OCI-LY3 (cell line): ENCODE measurements around the gene NAA25.

Experiments used
- EZH2phosphoT487 ChIP-seq: fragments of 200-600 bp; shearing (Covaris generic); IDR thresholded peaks from 2 replicates; pipeline ENCODE4 v1.6.1; 2018; ENCODE audit warnings: antibody characterized with exemption, mixed run types, low read depth
- TF ChIP-seq, protein P1 (sequence below): fragments of 200-600, 300-600 bp; sonication (generic); IDR thresholded peaks from 2 replicates; pipeline ENCODE4 v1.5.1; 2014; ENCODE audit warnings: antibody characterized with exemption, low read length, low read depth

DNA sequence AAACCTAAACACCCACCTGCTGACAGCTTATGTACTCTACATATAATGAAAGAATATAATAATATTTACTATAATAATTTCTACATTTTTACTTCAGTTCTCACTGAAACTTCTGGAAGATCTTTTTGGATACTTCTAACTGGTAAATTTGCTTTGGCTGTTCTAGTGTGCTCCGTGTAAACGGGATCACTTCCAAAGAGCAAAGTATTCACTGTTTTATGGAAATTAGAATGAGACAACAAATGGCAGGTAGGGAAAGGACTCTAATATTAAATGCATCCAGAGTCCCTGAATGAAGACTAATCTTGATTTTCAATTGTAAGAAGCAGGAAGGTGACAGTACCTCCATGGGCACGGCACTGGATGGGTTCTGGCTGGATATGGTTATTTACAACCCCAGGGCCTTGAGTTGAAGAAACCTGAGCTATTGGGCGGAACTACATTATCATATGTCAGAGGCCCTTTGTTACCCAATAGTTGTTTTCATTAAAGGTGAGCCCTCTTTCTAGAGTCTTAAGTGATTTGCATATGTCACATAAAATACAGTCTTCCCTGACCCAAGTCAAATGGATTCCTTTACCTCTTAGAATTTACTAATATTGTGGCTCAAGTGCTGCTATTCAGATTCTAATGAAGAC lies 84.7 kb downstream of the NAA25 start:
- TF ChIP-seq, protein P1, sequence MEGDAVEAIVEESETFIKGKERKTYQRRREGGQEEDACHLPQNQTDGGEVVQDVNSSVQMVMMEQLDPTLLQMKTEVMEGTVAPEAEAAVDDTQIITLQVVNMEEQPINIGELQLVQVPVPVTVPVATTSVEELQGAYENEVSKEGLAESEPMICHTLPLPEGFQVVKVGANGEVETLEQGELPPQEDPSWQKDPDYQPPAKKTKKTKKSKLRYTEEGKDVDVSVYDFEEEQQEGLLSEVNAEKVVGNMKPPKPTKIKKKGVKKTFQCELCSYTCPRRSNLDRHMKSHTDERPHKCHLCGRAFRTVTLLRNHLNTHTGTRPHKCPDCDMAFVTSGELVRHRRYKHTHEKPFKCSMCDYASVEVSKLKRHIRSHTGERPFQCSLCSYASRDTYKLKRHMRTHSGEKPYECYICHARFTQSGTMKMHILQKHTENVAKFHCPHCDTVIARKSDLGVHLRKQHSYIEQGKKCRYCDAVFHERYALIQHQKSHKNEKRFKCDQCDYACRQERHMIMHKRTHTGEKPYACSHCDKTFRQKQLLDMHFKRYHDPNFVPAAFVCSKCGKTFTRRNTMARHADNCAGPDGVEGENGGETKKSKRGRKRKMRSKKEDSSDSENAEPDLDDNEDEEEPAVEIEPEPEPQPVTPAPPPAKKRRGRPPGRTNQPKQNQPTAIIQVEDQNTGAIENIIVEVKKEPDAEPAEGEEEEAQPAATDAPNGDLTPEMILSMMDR, result no peak
- TF ChIP-seq EZH2phosphoT487, result no peak
